Panc1 (cell line): Measurements from ENCODE around the gene CLDN34. TPM values are rescaled to one million over a fixed set of nuclear protein-coding genes. Genes with fewer than 3 reads are reported as not detected.

Experiments used
- ATAC-seq: fragments of 200-7000 bp; cut with Tn5 transposase; 2 replicates; pipeline ENCODE4 v1.9.1; 2020; ENCODE audit warnings: mild to moderate bottlenecking, moderate library complexity
- BruUV-seq: library from RNA; stranded (reverse); fragments of 400-500 nt; replicated peaks from 2 replicates; lab custom pipeline; 2021; lab: Mats Ljungman, UMichigan
- CTCF ChIA-PET: fragments of 300-600 bp; sonication (Branson Sonifier 250); formaldehyde crosslinking; loops from one replicate; lab custom pipeline; 2022; ENCODE audit warnings: antibody characterized with exemption; lab: Charles Lee
- POLR2A ChIA-PET: fragments of 300-600 bp; sonication (Branson Sonifier 250); formaldehyde crosslinking; loops from one replicate; lab custom pipeline; 2022; ENCODE audit warnings: antibody characterized with exemption; lab: Charles Lee
- DNase-seq: peaks from one replicate; pipeline ENCODE4 v3.0.0-alpha.2; 2010; ENCODE audit warnings: low read depth, low spot score
- H3K27ac ChIP-seq: 2 replicates; pipeline ENCODE4 v1.5.1; 2011; ENCODE audit warnings: mild to moderate bottlenecking, low read length, inconsistent platforms
- H3K27me3 ChIP-seq: fragments of 200-500 bp; sonication (Bioruptor generic); 2 replicates; pipeline ENCODE4 v1.6.0; 2014; ENCODE audit warnings: low read length, inconsistent platforms; ENCODE audit not compliant: control insufficient read depth, insufficient read depth
- H3K36me3 ChIP-seq: fragments of 200-500 bp; sonication (Bioruptor generic); 2 replicates; pipeline ENCODE4 v1.5.1; 2014; ENCODE audit warnings: inconsistent platforms, mild to moderate bottlenecking, low read length, moderate library complexity; ENCODE audit not compliant: control insufficient read depth, insufficient read depth
- H3K4me1 ChIP-seq: 2 replicates; pipeline ENCODE4 v1.5.1; 2011; ENCODE audit warnings: inconsistent platforms, mild to moderate bottlenecking, low read length, moderate library complexity; ENCODE audit not compliant: control insufficient read depth, insufficient read depth
- H3K4me3 ChIP-seq, 2 experiments: 2 replicates each; pipeline ENCODE4 v1.5.1; 2011 to 2012; ENCODE audit warnings: low read depth in 2 of 2, low read length in 2 of 2, mild to moderate bottlenecking in 2 of 2, inconsistent platforms in 1 of 2, moderate library complexity in 1 of 2
- H3K9me3 ChIP-seq: fragments of 200-500 bp; sonication (Bioruptor generic); 2 replicates; pipeline ENCODE4 v1.5.1; 2014; ENCODE audit warnings: low read depth, mild to moderate bottlenecking, inconsistent platforms, low read length, moderate library complexity; ENCODE audit not compliant: control insufficient read depth, insufficient read depth
- CTCF ChIP-seq: fragments of 450-650 bp; IDR thresholded peaks from 2 replicates; pipeline ENCODE4 v1.5.1; 2017; ENCODE audit warnings: mild to moderate bottlenecking
- POLR2AphosphoS5 ChIP-seq: IDR thresholded peaks from 2 replicates; pipeline ENCODE4 v1.6.1; 2012; ENCODE audit warnings: mild to moderate bottlenecking, low read depth, low read length, moderate library complexity
- SIN3A ChIP-seq: IDR thresholded peaks from 2 replicates; pipeline ENCODE4 v1.6.1; 2012; ENCODE audit warnings: low read depth, mild to moderate bottlenecking, low read length, moderate library complexity, borderline replicate concordance; ENCODE audit not compliant: insufficient read depth
- TCF7L2 ChIP-seq: IDR thresholded peaks from 2 replicates; pipeline ENCODE4 v1.6.1; 2011; ENCODE audit warnings: mild to moderate bottlenecking, low read depth, low read length, inconsistent platforms
- in situ Hi-C: cut with HindIII; loops from 2 replicates; pipeline ENCODE4 v1.10.0; 2016; ENCODE audit warnings: low sequenced_read_pairs, low pct_unique_long_range_greater_than_20kb
- intact Hi-C: fragments of 100-400 bp; cut with micrococcal nuclease; formaldehyde crosslinking; loops from one replicate; pipeline ENCODE4 v1.10.0; 2022; ENCODE audit not compliant: unreplicated experiment
- total RNA-seq: library from RNA; stranded (reverse); gene quantifications from one replicate; pipeline ENCODE4 v1.2.1, GENCODE V29; 2021; ENCODE audit not compliant: unreplicated experiment
- TF ChIP-seq, protein P1 (sequence below), 2 experiments: IDR thresholded peaks; 2 replicates each; pipeline ENCODE4 v1.6.1; 2011 to 2012; ENCODE audit warnings: low read depth in 2 of 2, control low read depth in 1 of 2, low read length in 1 of 2, mild to moderate bottlenecking in 1 of 2, moderate library complexity in 1 of 2; ENCODE audit not compliant: insufficient read depth in 1 of 2

The CLDN34 gene
- total RNA-seq, 1 experiment from 2014 or later: not detected

DNA sequence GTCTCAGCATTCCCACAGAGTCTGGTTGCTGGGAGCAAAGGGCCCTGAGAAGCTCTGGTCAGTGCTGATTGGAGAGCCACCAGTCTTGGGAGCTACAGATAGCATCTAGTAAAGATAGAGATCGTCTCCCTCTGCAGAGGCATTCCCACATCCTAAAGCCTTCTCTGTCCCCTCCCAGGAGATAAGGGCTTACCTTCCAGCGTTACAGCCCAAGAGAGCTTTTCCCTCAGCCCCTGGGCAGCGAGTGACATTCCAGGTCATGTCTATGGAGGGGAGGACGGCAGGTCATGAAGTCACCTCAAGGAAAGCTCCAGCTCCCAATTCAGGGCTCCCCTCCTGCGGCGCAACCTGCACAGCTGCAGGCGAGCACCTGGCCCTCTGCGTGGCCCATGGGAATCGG, 29.9 kb downstream of the CLDN34 start:
- in situ Hi-C loops (no loop called here), intact Hi-C loops (no loop called here)
- no peaks in the 10 kb centered on the region for H3K9me3 ChIP-seq
- no peak overlapping the region for H3K27ac ChIP-seq
- BruUV-seq: no TSS peak
- no peak for TF ChIP-seq CTCF
- TF ChIP-seq SIN3A: no peak
- no peak for DNase-seq
- ChIA-PET POLR2A (no interaction called here), CTCF (no interaction called here)
- no peak overlapping the region for H3K4me3 ChIP-seq
- H3K4me1 ChIP-seq: no peaks in the 10 kb centered on the region
- no peaks in the 10 kb centered on the region for H3K27me3 ChIP-seq
- no peaks in the 10 kb centered on the region for H3K36me3 ChIP-seq
- ATAC-seq: no peak

DNA sequence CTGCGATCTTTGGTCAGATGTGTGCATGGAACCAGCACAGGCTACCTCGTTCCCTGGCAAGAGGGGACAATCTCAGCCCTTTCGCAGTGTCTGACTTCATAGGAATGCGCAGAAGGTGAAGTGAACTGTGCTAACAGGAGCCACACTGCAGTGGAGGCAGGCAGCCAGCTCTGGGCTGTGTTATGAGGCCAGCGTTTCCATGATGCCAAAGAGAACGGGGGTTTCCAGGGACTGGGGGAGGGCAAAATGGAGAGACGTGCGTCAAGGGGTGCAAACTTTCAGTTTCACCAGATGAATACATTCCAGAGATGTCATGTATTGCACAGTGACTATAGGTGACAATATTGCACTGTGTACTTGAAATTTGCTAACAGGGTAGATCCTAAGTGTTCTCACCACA, 30.4 kb downstream of the CLDN34 start:
- intact Hi-C loops (no loop called here), in situ Hi-C loops (no loop called here)
- no TSS peak for BruUV-seq
- no peaks in the 10 kb centered on the region for H3K9me3 ChIP-seq
- POLR2A ChIA-PET: no interaction called here
- CTCF ChIA-PET: no interaction called here
- H3K27me3 ChIP-seq: no peaks in the 10 kb centered on the region
- TF ChIP-seq CTCF: no peak
- no peak for TF ChIP-seq POLR2AphosphoS5
- TF ChIP-seq, protein P1, sequence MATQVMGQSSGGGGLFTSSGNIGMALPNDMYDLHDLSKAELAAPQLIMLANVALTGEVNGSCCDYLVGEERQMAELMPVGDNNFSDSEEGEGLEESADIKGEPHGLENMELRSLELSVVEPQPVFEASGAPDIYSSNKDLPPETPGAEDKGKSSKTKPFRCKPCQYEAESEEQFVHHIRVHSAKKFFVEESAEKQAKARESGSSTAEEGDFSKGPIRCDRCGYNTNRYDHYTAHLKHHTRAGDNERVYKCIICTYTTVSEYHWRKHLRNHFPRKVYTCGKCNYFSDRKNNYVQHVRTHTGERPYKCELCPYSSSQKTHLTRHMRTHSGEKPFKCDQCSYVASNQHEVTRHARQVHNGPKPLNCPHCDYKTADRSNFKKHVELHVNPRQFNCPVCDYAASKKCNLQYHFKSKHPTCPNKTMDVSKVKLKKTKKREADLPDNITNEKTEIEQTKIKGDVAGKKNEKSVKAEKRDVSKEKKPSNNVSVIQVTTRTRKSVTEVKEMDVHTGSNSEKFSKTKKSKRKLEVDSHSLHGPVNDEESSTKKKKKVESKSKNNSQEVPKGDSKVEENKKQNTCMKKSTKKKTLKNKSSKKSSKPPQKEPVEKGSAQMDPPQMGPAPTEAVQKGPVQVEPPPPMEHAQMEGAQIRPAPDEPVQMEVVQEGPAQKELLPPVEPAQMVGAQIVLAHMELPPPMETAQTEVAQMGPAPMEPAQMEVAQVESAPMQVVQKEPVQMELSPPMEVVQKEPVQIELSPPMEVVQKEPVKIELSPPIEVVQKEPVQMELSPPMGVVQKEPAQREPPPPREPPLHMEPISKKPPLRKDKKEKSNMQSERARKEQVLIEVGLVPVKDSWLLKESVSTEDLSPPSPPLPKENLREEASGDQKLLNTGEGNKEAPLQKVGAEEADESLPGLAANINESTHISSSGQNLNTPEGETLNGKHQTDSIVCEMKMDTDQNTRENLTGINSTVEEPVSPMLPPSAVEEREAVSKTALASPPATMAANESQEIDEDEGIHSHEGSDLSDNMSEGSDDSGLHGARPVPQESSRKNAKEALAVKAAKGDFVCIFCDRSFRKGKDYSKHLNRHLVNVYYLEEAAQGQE (IDR thresholded peaks at IDR 0.05; ENCODE audit: insufficient read depth in 1 of 2, low read depth in 2 of 2, low read length in 1 of 2): no peak
- H3K4me3 ChIP-seq: no peak overlapping the region
- ATAC-seq (no peak), DNase-seq (no peak)
- H3K27ac ChIP-seq: no peak overlapping the region
- no peaks in the 10 kb centered on the region for H3K36me3 ChIP-seq
- no peaks in the 10 kb centered on the region for H3K4me1 ChIP-seq

DNA sequence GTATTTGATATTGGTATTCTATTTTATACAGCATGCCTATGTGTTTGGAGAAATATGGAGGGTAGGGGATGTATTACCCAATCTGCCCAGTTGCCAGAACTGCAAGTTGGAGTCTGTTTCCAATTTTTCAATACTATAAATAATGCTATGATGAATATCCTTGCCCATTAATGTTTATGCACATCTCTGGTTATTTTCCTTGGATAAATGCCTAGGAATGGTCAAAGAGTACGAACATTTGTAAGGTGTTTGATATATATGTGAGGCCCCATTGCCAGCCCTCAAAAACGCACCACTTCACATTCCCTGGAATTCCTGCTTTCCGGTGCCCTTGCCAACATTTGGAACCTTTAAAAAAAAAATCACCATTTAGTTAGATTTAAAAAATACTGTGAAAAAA, 34.3 kb downstream of the CLDN34 start:
- BruUV-seq: no TSS peak
- POLR2A ChIA-PET: no interaction called here
- Histone ChIP-seq H3K27me3 (no peaks in the 10 kb centered on the region), H3K36me3 (no peaks in the 10 kb centered on the region), H3K4me3 (no peak overlapping the region), H3K9me3 (no peaks in the 10 kb centered on the region), H3K4me1 (no peaks in the 10 kb centered on the region), H3K27ac (no peak overlapping the region; the same call in 1 of the 2 replicates)
- TF ChIP-seq SIN3A (no peak), CTCF (no peak), TCF7L2 (no peak)
- TF ChIP-seq, protein P1 (IDR thresholded peaks at IDR 0.05; ENCODE audit: insufficient read depth in 1 of 2, low read depth in 2 of 2, low read length in 1 of 2): no peak
- CTCF ChIA-PET: no interaction called here
- in situ Hi-C loops: no loop called here
- DNase-seq (no peak), ATAC-seq (no peak)
- intact Hi-C loops: no loop called here
